HG03469 (cell line): Measurements from ENCODE around the gene HNRNPA3.
A peak's percentile ranks its signal among the peaks of the same experiment; 100 is the strongest.
"Not testable (repeated sequence)": the region's sequence is repeated elsewhere in the genome, so short reads cannot be mapped to it uniquely, and the experiment has no call there.

Experiments used
- ATAC-seq: cut with Tn5 transposase; IDR thresholded peaks from one replicate; pipeline ENCODE4 v1.9.1; 2021; ENCODE audit warnings: mild to moderate bottlenecking, moderate library complexity, moderate number of reproducible peaks; ENCODE audit not compliant: unreplicated experiment

Gene HNRNPA3

DNA sequence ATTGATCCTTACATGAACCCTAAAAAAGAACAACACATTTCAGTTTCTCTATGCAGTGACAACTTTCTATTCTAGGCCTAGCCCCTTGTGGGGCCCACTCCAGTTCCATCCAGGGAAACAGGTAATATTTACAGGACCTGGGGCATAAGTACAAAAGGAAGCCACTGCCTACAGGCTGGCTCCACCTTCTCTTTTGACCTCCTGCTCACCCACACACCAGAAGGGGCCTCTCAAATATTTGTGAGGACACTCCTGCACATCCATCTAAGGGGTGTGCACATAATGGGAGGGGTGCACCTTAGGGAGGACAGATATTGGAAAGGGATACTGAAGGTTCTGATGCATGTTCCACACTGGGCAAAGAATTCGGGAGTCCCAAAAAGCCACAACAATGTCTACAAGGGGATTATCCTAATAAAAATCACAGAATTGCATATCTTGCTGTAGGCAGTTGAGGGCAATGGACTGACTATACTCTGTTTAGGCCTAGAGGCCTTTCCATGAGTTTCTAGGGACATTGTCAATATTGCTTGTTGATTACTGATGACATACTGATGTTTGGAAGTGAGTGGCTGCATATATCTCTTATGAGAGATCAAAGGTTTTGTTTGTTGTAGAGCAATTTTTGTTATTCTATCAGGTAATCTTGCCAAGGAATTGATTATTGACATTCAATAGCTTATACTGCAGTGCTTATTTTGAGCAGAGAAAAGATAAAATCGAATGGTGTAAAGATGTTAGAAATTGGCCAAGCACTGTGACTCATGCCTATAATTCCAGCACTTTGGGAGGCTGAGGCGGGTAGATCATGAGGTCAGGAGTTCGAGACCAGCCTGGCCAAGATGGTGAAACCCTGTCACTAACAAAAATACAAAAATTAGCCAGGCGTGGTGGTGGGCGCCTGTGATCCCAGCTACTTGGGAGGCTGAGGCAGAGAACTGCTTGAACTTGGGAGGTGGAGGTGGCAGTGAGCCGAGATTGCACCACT lies 23.8 kb upstream of the HNRNPA3 start:
- no peak for ATAC-seq

- no peak for ATAC-seq
These were observed 21.7 kb upstream of the HNRNPA3 start for GRCh38 chr2:177190941-177191340.

DNA sequence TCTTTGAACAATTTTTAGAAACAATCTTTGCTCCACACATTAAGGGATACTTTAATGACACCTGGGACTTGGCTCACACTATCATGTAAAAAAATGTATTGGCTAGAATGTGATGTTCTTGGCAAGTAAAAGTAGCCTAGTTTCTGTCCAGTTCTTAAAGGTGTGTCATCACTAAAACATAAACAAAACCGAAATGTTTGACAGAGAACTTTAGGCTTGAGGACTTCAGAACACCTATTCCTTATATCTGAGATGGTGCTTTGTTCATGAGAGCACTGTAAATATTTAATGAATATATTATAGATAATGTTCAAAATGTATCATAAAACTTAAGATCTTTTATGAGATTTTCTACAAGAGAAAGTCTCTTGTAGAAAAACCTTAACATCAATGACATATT lies 19.8 kb upstream of the HNRNPA3 start:
- no peak for ATAC-seq

- no peak for ATAC-seq
These were observed 19.4 kb upstream of the HNRNPA3 start for GRCh38 chr2:177193240-177193639.

GRCh38 chr2:177195194-177195593 lies 17.4 kb upstream of the HNRNPA3 start:
- ATAC-seq: no peak

- not testable (repeated sequence) for ATAC-seq
These were observed 12.2 kb upstream of the HNRNPA3 start for GRCh38 chr2:177200419-177200818.

- ATAC-seq: no peak
These were observed 10.7 kb upstream of the HNRNPA3 start for GRCh38 chr2:177201919-177202346.

GRCh38 chr2:177204417-177204816 lies 8.2 kb upstream of the HNRNPA3 start:
- no peak for ATAC-seq

DNA sequence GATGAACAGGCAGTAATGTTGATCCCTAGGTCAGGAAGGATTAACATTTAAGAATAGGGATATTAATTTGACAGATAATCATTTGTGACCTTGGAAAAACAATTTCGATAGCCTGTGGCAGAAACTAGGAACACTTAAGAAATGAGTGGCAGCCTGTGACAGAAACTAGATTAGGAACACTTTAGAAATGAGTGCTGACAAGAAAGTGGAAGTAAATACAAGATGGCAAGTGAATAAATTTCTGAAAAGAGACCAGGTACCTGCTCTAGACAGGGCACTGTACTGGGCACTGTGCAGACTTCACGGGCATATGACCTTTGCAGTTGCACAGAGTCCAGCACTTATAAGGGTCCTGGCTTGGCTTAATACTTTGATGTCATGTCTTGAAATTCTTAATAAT lies 5.5 kb upstream of the HNRNPA3 start:
- ATAC-seq: peak; percentile 59

DNA sequence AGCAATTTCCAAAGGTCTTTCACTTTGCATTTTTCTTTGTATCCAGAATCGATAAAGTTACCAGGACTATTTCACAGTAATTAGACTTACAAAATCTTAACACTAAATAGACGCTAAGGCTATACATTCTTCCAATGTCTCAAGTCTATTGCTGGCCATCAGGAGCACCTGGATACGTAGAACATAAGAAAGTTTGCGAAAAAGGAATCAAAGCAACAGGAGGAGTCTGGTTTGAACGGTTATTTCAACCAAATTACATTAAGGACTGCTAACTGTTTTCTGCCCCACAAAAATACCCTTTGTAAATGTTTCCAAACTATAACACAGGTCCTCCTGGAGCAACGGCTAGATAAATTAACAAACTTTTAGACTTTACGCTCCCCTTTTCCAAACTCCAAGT lies 1.4 kb upstream of the HNRNPA3 start:
- no peak for ATAC-seq

DNA sequence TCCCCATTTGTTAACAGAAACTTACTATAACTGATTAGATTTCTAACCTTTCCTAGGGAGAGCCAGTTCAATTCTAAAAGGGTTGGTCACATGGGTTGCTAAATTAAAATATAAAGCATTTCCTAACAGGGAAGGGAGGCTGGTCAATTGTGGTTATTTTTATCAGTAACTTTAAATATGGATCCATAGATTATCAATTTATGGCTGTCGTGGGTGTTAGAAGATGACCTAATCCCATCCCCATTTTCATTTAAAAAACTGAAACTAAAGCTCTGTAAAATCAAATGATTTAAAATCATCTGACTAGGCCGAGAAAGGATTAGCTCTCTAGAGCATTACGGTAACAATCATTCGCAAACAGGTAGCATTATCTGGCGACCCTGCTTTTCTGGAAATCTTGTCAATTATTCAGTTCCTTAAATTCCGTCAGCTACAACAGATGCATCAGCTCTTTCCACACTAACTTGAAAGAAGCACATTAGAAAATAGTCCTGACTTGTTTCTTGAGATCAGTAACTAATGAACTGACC lies 953 bp upstream of the HNRNPA3 start:
- no peak for ATAC-seq

- ATAC-seq: peak; percentile 21
These were observed 580 bp downstream of the HNRNPA3 start for GRCh38 chr2:177212891-177213856.

- ATAC-seq: no peak
These were observed 4.8 kb downstream of the HNRNPA3 start for GRCh38 chr2:177217247-177217843.

DNA sequence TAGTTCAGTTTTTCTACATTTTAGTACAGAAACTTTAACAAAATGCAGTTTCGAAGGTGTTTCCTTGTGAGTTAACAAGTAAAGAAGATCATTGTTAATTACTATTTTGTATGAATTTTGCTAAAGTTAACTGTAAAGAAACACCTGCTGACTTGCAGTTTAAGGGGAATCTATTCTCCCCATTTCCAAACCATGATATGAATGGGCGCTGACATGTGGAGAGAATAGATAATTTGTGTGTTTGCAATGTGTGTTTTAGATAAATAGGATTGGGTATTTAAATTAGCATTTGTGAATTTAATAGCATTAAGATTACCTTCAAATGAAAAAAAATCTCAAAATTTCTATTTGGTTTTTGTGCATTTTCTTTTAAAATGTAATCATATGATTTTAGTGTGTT lies 7.2 kb downstream of the HNRNPA3 start:
- not testable (repeated sequence) for ATAC-seq

DNA sequence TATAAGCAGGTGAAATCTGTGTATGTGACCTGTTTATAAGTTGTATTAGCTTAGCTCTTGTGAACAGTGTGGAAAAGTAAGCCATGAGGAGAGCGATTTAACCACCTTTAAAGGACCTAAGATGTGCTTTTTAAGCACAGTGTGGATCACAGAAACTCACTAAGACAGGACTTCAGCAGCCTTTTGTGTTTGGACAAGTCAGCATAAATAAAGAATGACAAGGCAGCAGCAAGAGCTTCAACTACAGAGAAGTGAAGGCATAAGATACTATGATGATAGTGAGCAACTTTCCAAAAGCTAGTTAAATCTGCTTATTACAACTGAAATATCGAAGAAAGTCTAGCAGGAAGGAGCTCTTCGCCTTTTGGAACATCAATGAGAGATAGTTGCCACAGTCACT lies 8.9 kb downstream of the HNRNPA3 start:
- no peak for ATAC-seq

GRCh38 chr2:177221970-177222369 lies 9.4 kb downstream of the HNRNPA3 start:
- no peak for ATAC-seq

GRCh38 chr2:177223436-177223835 lies 10.8 kb downstream of the HNRNPA3 start:
- ATAC-seq: not testable (repeated sequence)

DNA sequence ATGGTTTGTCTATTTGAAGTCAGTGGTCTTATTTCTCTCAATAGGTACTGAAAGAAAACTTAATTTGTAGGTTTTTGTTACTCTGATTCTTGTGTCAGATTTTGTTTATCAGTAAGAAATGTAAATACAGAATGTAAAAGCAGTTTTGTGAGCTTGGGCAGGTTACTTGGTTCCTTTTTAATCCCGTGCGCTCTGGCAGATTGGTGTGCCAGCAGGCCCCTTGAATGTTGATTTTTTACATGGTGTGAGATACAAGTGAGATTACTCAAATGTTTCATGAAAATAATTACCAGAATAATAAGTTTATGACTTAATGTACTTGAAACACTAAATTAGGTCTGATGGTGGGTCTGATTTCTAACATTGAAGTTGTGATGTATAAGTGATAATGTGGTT lies 13.4 kb downstream of the HNRNPA3 start:
- no peak for ATAC-seq

DNA sequence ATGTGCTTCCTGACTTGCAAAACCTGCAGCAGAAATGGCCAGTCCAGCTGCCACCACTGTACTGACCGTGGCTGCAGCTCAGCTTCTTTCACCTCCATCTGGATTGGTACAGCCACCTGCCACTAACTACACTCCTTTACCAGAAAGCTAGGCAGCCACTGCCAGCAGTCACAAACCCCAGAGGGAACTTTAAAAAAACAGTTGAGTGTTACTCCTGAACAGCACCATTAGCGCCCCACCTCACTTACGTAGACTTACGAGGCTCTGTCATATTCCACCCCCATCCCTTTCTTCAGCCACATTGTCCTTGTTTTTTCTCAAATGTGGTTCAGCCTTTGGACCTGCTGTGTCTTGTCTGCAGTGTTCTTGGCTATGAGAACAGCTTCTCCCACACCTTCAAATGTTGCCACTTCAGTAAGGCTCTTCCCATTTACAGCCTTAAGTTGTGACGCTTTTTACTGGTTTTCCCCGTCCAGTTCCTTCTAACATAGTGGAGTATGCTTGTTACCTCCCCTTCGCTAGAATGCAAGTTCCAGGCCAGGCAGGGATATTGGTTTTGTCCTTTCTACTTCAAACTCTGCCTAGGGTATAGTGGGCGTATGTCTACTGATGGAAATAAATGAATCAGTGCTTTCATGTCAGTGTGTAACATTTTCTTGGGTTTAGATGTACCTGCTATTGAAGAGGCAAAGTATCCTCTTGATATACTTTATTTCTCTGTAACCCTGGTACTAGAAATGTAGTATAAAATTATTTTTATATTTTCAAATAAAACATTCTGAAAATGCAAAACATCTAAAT lies 17.0 kb downstream of the HNRNPA3 start:
- no peak for ATAC-seq

DNA sequence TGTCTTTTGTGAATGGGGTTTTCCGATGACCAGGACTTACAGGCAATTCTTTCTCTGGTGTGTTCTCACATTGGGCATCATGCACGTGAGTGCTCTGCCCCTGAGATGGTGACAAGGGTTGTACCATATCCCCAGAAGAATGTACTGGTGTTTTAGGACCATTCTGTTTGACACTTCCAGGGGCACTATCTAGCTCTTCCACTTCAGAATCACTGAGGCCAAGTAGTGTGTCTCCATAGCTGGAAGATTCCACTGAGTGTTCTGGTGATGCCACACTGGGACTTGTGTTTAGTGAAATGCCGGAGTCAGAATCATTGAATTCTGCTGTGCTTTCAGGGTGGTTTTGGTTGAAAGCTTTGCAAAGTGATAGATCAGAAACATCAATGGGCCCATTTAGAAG lies 18.7 kb downstream of the HNRNPA3 start:
- no peak for ATAC-seq
